ENCODE measurements around the gene STUM. TPM values are rescaled to one million over a fixed set of nuclear protein-coding genes. Genes with fewer than 3 reads are reported as not detected.

STUM gene
- total and polyA plus RNA-seq, 2 experiments from 2014 or later, result 0.07 TPM; not detected in 1

DNA sequence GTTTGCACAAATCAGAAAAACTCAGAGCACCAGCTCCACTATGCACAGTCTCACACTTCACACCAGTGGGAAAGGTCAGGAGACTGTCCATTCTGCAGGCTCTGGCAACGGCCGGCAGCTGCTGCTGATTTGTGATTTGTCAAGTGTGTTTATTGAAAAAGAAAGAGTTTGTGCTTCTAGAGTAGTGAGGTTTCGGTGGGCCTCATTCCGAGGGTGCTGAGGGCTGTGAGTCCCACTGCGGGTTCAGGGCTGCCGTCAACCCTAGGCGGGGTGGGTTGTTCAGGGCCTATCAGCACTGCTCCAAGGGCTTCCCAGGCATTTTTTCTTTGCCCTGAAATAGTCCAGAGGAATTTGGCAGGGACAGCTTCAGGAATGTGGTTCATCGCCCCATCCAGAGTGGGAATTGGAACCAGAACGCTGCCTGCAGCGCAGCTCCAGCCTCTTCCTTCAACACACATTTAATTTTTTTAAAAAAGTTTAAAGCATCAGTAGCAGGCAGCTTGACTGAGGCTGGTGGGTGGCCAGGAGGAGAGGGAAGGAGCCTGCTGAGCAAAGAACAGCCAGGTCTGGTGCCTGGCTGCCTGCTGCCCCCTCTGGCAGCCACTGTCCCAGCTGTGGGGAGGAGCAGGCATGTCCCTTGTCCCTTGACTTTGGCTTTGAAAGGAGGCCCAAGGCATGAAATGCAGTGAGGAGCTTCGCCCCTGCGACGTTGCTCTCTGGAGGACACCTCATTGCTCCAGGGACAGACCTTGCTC, 19.7 kb downstream of the STUM start:
- Histone ChIP-seq H4K20me1 (ENCODE audit: insufficient read depth, poor library complexity, severe bottlenecking) (no peaks in the 10 kb centered on the region), H3K27me3 (peaks cover 7% of the 10 kb centered on the region), H3K9me2 (replicated peaks; ENCODE audit: insufficient read depth) (no peaks in the 10 kb centered on the region), H3K79me2 (no peaks in the 10 kb centered on the region), H3K4me2 (no peak overlapping the region), H2AFZ (no peak overlapping the region), H3K4me1 (ENCODE audit: insufficient read depth) (no peaks in the 10 kb centered on the region), H3K9me3 (ENCODE audit: low read depth) (no peaks in the 10 kb centered on the region), H3K36me3 (replicated peaks; ENCODE audit: insufficient read depth, low read depth) (no peaks in the 10 kb centered on the region), H3K27ac (no peak overlapping the region), H3K4me3 (no peak overlapping the region)
- 61% methylated on average over 13 of the region's 13 CpGs for WGBS (ENCODE audit: low lambda C conversion rate, missing lambda C conversion rate)
- peak; percentile 30 for DNase-seq (ENCODE audit: low spot score)
- TF ChIP-seq, protein P1, sequence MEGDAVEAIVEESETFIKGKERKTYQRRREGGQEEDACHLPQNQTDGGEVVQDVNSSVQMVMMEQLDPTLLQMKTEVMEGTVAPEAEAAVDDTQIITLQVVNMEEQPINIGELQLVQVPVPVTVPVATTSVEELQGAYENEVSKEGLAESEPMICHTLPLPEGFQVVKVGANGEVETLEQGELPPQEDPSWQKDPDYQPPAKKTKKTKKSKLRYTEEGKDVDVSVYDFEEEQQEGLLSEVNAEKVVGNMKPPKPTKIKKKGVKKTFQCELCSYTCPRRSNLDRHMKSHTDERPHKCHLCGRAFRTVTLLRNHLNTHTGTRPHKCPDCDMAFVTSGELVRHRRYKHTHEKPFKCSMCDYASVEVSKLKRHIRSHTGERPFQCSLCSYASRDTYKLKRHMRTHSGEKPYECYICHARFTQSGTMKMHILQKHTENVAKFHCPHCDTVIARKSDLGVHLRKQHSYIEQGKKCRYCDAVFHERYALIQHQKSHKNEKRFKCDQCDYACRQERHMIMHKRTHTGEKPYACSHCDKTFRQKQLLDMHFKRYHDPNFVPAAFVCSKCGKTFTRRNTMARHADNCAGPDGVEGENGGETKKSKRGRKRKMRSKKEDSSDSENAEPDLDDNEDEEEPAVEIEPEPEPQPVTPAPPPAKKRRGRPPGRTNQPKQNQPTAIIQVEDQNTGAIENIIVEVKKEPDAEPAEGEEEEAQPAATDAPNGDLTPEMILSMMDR (IDR thresholded peaks at IDR 0.05; ENCODE audit: poor library complexity), result peak; percentile 29
- TF ChIP-seq EZH2 (IDR thresholded peaks at IDR 0.05; ENCODE audit: borderline replicate concordance) (no peak), EZH2phosphoT487 (IDR thresholded peaks at IDR 0.05; ENCODE audit: low read depth, severe bottlenecking, unreplicated experiment) (no peak)

DNA sequence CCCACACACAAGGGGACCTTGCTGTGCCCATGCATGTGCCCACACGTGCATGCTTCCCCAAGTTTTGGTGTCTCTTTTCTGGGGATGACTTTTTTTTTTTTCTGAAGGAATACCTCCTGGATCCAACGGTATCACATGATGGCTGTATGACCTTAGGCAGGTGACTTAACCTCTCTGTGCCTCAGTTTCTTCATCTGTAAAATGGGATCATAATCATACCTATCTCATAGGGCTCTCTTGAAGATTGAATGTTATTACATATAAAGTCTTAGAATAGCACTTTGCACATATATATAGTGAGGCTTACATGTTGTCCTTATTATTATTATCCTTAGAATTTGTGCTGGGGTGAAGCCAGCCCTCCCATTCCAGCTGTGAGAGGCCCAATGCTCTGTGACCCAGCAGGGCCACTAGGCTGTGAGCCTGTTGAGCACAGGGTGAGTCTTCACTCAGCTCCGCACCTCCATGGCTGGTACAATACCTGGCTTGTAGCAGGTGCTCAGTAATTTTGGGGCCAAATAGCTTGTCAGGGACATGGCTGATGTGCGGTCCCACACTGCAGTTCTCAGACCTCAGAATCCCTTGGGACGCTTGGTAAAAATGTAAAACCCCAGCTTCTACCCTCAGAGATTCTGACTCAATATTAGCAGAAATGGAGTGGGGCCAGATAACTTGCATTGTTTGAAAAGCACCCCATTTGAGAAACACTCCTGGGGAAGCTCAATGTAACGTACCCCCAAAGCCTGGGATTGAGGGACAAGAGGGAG, 20.6 kb downstream of the STUM start:
- Histone ChIP-seq H2AFZ (no peak overlapping the region), H3K4me2 (no peak overlapping the region), H3K79me2 (no peaks in the 10 kb centered on the region), H3K36me3 (replicated peaks; ENCODE audit: insufficient read depth, low read depth) (no peaks in the 10 kb centered on the region), H4K20me1 (ENCODE audit: insufficient read depth, poor library complexity, severe bottlenecking) (no peaks in the 10 kb centered on the region), H3K27ac (no peak overlapping the region), H3K9me3 (ENCODE audit: low read depth) (no peaks in the 10 kb centered on the region), H3K4me1 (ENCODE audit: insufficient read depth) (no peaks in the 10 kb centered on the region), H3K27me3 (peaks cover 7% of the 10 kb centered on the region), H3K9me2 (replicated peaks; ENCODE audit: insufficient read depth) (no peaks in the 10 kb centered on the region), H3K4me3 (no peak overlapping the region)
- no peak for DNase-seq (ENCODE audit: low spot score)
- WGBS (ENCODE audit: low lambda C conversion rate, missing lambda C conversion rate), result 94% methylated on average over 6 of the region's 6 CpGs
- TF ChIP-seq, protein P1 (IDR thresholded peaks at IDR 0.05; ENCODE audit: poor library complexity), result no peak
- no peak for TF ChIP-seq EZH2phosphoT487 (IDR thresholded peaks at IDR 0.05; ENCODE audit: low read depth, severe bottlenecking, unreplicated experiment)
- no peak for TF ChIP-seq EZH2 (IDR thresholded peaks at IDR 0.05; ENCODE audit: borderline replicate concordance)

DNA sequence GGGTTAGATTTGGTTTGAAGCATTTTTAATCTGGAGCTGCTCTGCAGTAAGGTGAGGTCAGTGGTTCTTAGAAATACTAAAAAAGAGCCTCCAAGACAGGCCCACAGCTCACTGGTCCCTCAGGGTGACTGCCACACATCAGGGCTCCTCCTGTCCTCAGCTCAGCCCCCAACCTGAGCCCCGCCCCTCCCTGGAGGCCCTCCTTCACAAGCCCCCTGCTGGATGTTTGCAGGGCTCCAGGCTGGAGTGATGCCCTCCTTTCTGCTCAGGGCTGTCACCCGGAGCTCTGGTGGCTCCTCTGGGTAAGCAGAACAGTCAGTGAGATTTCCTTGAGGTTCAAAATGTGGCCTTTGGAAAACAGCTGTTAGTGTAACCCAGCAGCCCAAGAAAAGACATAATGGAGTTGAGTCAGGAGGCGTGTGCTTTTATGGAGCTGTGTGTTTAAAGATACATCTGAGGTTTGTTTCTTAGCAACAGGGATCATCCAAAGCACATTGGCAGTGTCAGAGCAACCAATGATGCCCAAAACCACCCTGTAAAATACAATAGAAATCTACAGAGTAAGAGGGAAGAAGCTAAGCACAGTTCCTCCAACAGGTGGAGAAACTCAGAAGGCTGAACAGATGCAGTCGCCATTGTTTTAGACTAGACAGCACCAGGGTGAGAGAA, 21.4 kb downstream of the STUM start:
- 44% methylated on average over 4 of the region's 4 CpGs for WGBS (ENCODE audit: low lambda C conversion rate, missing lambda C conversion rate)
- no peaks in the 10 kb centered on the region for H3K9me3 ChIP-seq (ENCODE audit: low read depth)
- no peak overlapping the region for H3K4me3 ChIP-seq
- H4K20me1 ChIP-seq (ENCODE audit: insufficient read depth, poor library complexity, severe bottlenecking), result no peaks in the 10 kb centered on the region
- no peaks in the 10 kb centered on the region for H3K4me1 ChIP-seq (ENCODE audit: insufficient read depth)
- H3K79me2 ChIP-seq, result no peaks in the 10 kb centered on the region
- no peak overlapping the region for H3K4me2 ChIP-seq
- TF ChIP-seq EZH2phosphoT487 (IDR thresholded peaks at IDR 0.05; ENCODE audit: low read depth, severe bottlenecking, unreplicated experiment), result no peak
- TF ChIP-seq, protein P1 (IDR thresholded peaks at IDR 0.05; ENCODE audit: poor library complexity), result no peak
- TF ChIP-seq EZH2 (IDR thresholded peaks at IDR 0.05; ENCODE audit: borderline replicate concordance), result no peak
- no peak overlapping the region for H3K27ac ChIP-seq
- no peaks in the 10 kb centered on the region for H3K36me3 ChIP-seq (replicated peaks; ENCODE audit: insufficient read depth, low read depth)
- H3K27me3 ChIP-seq, result peaks cover 7% of the 10 kb centered on the region
- DNase-seq (ENCODE audit: low spot score), result peak; percentile 20
- H2AFZ ChIP-seq, result no peak overlapping the region
- no peaks in the 10 kb centered on the region for H3K9me2 ChIP-seq (replicated peaks; ENCODE audit: insufficient read depth)
